GM19351 (cell line): ENCODE measurements around the gene SECTM1.
"Not testable (repeated sequence)": the region's sequence is repeated elsewhere in the genome, so short reads cannot be mapped to it uniquely, and the experiment has no call there.

Experiments
- ATAC-seq: cut with Tn5 transposase; IDR thresholded peaks from one replicate; pipeline ENCODE4 v1.9.1; 2021; ENCODE audit warnings: mild to moderate bottlenecking, moderate library complexity; ENCODE audit not compliant: unreplicated experiment

Gene SECTM1

GRCh38 chr17:82333279-82334171, at the start of gene SECTM1:
SECTM1 (minus strand) TSS chr17:82333766; CDS start chr17:82327240, 6,526 bp downstream.
- no peak for ATAC-seq

DNA sequence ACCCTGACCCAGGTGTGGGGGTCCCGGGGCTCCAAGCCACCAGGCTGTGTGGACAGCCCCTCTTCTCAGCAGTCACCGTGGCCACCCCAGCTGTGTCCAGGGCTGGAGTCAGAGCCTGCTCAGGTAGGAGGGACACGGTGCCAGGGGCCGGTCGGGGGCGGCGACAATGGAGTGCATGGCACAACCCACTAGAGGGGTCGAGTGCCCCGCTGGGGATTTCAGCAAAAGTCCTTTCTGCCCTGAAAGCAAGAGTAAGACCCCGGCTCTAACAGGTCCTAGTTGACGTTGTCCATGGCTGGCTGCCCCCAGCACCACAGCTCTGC, 49.3 kb upstream of the SECTM1 start:
- no peak for ATAC-seq

DNA sequence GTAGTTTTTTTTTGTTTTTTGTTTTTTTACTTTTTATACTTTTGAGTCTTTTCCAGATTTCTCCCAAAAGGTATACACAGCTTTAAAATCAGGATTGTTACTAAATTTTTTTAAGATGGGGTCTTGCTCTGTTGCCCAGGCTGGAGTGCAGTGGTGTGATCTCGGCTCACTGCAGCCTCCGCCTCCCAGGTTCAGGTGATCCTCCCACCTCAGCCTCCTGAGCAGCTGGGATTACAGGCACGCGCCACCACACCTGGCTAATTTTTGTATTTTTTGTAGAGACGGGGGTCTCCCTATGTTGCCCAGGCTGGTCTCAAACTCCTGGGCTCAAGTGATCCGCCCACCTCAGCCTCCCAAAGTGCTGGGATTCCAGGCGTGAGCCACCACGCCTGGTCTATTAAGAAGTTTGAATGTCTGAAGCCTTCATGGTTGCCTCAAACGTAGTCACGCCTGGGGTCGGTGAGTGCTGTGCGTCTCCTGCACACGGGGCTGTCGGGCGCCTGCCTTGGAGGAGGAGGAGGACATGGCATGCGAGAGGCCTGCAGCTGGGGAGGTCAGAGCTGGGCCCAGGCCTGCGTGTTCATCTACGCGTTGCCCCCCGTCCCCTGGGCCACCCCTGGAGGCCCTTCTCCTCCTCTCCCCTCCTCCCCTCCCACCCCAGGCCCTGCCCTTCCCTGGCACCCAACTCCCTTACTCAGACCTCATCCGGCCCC, 48.8 kb upstream of the SECTM1 start:
- not testable (repeated sequence) for ATAC-seq

- ATAC-seq, result not testable (repeated sequence)
Measured at GRCh38 chr17:82381703-82382009, 48.1 kb upstream of the SECTM1 start.

- ATAC-seq, result no peak
Measured at GRCh38 chr17:82380860-82381702, 47.5 kb upstream of the SECTM1 start.

GRCh38 chr17:82378741-82379021, 45.1 kb upstream of the SECTM1 start:
- no peak for ATAC-seq

- ATAC-seq, result no peak
Measured at GRCh38 chr17:82377924-82378740, 44.6 kb upstream of the SECTM1 start.

DNA sequence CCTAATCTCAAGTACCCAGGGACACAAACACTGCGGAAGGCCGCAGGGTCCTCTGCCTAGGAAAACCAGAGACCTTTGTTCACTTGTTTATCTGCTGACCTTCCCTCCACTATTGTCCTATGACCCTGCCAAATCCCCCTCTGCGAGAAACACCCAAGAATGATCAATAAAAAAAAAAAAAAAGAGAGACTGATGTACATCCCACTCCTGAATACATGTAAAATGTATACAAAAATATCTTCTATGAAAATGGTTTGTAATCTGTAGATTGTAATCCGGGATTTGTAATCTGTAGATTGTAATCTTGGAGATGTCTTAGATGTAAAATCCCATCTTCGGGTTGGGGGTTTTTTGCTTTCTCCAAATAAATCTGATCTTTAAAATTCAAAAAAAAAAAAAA, 43.7 kb upstream of the SECTM1 start:
- ATAC-seq, result not testable (repeated sequence)

- ATAC-seq, result no peak
Measured at GRCh38 chr17:82376042-82376730, 42.6 kb upstream of the SECTM1 start.

DNA sequence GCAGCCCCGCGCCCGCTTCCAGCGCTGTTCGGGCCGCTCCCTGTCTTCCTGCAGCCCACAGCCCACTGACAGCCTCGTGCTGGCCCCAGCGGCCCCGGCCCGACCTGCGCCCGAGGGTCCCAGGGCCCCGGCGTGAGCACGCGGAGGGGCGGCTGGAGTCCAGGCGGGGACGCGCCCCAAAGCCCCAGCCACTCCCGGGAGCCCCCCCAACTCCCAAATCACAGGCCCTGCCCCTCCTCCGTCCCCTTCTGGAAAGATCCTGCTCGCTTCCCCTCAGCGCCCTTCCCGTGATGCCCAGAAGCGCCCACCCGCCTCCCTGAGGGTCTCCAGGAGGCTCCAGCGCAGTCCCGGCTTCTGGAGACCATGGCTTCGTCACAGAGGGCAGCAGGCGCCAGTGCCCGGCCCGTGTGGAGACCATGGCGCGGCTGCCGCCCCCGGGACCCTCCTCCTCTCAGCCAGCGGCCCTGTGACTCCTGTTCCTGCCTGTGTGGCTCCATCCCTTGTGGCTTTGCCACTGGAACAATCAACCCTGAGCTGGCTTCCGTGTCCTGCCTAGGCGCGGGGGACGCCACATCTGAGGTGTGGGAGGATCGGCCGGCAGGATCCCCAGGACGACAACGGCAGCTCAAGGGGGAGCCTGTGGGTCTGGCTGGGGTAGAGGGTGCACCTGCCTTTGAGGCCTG, 41.9 kb upstream of the SECTM1 start:
- no peak for ATAC-seq

- ATAC-seq, result no peak
Measured at GRCh38 chr17:82374626-82375331, 41.2 kb upstream of the SECTM1 start.

DNA sequence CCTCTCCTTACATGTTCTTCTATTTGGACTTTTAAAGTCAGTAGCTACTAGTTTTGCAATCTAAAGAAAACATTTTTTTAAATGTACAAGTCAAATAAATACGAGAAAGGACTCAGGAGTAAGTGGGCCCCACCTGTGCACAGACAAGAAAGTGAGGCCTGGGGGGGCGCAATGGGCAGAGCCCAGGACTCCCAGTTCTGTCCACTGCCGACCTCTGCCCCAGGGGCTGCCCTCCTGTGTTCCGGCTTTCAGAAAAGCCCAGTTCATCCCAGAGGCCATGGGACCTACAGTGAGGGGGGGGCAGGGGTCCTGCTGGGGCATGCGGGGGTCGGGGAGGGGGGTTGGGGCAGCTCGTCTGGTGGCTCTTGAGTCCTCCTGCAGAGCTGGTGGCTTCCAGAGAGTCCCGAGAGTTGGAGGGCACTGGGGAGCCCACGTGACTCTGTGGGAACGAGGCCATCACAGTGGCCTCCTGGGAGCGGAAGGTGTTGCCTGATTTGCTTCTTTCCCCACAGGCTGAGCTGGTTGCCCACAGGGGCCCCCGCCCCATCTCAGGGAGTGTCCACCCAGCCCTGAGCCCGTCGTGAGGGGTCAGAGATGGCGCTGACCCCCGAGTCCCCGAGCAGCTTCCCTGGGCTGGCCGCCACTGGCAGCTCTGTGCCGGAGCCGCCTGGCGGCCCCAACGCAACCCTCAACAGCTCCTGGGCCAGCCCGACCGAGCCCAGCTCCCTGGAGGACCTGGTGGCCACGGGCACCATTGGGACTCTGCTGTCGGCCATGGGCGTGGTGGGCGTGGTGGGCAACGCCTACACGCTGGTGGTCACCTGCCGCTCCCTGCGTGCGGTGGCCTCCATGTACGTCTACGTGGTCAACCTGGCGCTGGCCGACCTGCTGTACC, 40.4 kb upstream of the SECTM1 start:
- ATAC-seq, result no peak

DNA sequence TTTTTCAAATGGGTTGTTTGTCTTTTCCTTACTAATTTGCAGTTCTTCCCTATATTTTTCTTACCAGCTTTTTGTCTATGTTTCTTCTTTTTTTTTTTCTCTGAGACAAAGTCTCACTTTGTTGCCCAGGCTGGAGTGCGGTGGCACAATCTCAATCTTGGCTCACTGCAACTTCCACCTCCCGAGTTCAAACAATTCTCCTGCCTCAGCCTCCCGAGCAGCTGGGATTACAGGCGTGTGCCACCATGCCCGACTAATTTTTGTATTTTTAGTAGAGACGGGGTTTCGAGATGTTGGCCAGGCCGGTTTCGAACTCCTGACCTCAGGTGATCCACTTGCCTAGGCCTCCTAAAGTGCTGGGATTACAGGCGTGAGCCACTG, 39.5 kb upstream of the SECTM1 start:
- not testable (repeated sequence) for ATAC-seq

DNA sequence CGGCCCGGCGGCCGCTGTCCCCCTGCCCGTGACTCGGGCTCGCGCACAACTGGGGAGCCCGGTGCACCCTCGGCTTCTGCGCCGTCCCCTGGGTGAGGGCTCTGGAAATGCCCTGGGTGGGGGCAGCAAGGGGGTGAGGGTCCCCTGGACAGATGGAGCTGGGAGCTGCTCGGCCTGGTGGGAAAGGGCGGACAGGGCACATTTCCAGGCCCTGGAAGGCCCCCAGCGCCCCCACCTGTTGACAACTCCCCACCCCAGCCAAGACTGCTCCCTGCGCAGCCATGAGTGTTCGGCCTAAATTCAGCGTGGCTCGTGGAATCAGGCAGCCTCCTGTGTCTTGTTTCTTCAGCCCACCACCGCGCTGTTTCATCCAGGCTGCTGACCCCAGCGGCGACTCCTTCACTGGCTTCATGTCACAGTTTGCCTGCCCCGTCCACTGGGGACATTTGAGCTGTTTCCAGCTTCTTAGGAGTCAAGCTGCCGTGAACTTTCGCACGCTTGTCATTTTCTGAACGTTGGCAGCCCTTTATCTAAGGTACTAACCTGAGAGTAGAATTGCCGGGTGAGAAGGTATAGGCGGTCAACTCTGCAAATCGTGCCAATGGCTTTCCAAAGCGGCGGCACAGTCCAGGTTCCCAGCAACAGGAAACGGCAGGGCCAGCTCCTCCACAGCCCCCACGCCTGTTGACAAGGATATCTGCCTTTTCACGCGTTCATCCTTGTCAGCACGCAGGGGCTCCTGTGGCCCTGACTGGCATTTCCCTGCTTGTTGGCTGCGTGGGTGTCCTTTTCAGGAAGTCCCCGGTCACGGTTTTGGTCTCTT, 38.9 kb upstream of the SECTM1 start:
- ATAC-seq, result no peak

DNA sequence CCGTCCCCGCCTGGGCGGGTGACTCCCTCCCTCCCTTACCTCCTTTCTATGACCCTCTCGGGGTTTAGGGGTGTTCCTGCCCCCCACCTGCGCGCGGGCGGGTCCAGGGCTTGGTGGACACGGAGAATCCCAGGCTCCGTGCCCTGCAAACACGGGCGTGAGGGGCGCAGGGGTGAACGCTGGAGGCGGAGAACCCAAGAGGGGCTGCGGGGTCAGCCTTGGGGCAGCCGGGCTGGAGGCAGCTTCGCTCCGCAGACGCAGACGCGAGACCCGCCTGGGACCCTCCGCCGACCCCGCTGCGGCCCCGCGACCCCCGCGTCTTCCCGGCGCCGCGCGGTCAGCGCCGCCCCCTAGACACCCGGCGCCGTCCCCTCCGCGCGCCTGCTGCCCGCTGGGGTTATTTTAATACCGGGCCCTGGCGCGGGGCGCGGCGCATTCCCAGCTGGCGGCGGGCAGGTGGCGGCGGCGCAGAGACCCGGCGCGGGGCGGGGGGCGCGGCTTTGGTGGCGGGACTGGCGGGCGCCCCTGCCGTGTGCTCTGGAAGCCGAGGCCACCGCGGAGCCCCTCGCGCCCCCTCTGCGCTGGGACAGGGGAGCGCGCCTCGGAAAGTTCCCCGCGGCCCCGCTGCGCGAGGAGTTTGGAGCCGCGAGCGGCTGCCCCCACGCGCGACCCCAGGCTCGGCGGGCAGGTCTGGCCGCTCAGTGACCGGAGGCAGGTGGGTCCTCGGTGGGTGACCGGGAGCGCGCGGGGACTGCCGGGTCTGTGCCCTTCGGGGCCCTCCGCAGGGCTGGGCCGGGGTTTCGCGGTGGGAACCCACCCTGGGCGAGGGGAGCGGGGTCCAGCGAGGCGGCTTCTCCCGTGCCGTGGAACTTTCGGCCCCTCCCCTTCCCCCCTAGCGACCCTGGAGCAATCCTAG, 38.0 kb upstream of the SECTM1 start, which contains the start of gene UTS2R:
UTS2R (plus strand) TSS at position 433 of the 916 bp plus-strand sequence. CDS start 2,560 bp downstream, outside the sequence.
- no peak for ATAC-seq
